ENCODE data around the gene ATG5.

Gene ATG5

GRCh38 chr6:106216527-106216926, 109.0 kb downstream of the ATG5 start:
- DNase-seq: no peak

- DNase-seq: no peak
Measured at GRCh38 chr6:106215608-106216007, 110.0 kb downstream of the ATG5 start.

- no peak for DNase-seq
Measured at GRCh38 chr6:106214531-106214930, 111.0 kb downstream of the ATG5 start.

DNA sequence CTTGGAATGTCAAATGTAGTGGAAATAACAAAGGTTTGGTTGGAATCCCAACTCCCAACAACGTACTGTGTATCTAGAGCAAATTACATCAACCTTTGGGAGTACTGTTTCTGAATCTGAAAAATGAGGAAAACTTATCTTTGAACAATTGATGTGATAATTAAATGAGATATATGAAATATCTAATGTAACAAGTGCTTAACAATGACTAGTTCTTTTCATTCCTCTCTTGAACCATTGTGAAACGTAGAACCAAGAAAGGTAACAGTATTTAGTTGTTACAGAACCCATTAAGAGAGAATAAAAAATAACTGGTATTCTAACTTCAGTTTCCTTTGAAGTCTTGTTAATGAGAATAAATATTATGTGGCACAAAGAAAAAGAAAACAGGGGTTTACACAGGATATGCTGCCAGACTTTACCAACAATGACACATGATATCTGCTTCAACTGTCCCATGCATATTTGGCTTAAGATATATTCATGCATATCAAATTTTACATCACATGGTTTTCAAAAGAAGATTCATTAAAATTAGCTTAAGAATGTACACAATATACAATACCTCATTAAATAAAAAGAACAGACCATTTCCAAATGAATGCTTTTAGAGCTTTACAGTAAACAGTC, 111.8 kb downstream of the ATG5 start:
- DNase-seq: no peak

DNA sequence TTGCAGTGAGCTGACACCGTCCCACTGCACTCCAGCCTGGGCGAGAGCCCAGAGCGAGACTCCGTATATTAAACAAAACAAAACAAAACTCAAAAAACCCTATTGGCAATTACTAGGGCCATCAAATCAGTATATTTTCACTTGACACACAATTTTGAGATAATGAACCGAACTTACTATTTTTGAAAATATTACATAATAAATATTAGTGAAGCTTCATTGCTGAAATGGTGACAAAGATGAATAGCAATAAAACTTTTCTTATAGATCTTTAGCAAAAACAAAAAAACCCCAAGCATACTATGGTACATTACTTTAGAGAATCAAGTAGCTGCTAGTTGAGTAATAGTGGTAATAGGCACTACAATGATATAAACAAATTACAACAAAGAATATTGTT, 113.0 kb downstream of the ATG5 start:
- DNase-seq: no peak

DNA sequence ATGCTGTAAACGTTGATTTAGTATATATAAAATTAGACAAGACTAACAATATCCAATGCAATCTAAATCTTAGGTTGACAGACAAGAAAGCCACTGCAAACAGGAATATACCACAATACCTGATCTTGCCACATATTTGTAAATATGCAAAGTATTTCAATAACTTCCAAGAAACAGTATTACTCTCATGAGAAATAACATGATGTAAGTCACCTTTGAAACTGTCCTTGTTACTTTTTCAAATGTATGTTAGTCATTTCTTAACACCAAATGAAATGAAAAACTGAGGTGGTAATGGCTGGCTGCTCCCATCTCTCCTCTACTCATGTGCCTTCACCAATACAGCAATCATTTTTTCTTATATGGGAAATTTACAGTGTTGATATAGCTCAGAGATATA, 118.7 kb downstream of the ATG5 start:
- no peak for DNase-seq

GRCh38 chr6:106204961-106205360, 120.6 kb downstream of the ATG5 start:
- DNase-seq: no peak

GRCh38 chr6:106199998-106200397, 125.6 kb downstream of the ATG5 start:
- DNase-seq: no peak

DNA sequence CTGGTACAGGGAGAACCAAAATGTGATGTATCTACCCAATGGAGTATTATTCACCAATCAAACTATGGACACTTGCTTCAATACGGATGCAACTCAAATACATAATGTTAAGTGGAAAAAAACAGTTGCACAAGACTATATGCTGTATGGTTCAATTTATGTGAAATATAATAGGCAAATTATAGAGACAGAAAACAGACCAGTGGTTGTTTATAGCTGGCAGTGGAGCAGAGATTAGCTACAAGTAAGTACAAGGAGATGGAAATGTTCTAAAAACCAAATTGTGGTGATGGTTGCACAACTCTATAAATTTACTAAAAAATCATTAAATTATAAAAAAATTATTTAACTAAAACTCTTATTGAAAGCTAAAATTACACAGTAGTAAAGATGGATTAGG, 126.2 kb downstream of the ATG5 start:
- DNase-seq: no peak

DNA sequence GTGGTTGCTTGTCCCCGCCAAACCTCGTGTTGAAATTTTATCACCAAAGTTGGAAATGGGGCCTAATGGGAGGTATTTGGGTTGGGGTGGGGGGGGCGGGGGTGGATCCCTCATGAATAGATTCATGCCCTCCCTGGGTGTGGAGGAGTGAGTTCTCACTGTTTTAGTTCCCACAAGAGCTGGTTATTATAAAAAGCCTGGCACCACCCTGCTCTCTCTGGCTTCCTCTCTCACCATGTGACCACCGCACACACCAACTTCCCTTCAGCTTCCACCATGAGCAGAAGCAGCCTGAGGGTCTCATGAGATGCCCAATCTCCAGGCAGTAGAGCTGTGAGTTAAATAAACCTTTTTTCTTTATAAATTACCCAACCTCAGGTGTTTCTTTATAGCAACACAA, 128.1 kb downstream of the ATG5 start:
- DNase-seq: peak; percentile 39 to 58

GRCh38 chr6:106194949-106195921, 130.3 kb downstream of the ATG5 start:
- DNase-seq: peak; percentile 21 to 70

- DNase-seq: no peak
Measured at GRCh38 chr6:106192824-106193223, 132.7 kb downstream of the ATG5 start.

DNA sequence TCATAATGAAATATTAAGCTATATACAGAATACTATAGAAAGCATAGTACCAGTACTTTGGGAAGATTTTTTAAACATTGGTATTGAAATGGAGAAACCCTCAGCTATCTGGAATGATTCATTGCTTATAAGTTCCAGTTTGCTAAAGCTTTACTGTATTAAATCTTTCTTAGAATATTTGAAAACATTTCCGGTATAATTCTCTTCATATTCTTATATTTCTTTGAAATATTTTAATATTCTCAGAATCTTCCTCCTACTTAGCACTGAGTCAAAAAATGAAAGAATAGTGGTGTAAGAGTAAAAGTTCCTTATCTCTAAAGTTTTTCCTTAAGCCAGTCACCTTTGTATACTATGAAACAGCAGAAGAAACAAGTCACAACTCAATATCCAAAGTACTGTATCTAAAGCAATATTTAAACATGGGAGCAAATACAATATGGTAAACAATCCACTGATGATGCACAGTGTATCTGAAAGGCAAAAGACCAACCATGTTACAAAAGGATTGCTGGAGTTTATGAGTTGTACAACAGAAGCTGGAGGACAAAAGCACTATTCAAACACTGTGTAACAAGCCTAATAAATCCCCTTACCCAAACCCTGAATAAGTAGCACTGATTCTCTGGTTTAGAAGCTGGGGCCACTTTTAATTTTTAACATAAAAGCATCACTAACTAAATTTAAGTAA, 137.3 kb downstream of the ATG5 start:
- no peak for DNase-seq

DNA sequence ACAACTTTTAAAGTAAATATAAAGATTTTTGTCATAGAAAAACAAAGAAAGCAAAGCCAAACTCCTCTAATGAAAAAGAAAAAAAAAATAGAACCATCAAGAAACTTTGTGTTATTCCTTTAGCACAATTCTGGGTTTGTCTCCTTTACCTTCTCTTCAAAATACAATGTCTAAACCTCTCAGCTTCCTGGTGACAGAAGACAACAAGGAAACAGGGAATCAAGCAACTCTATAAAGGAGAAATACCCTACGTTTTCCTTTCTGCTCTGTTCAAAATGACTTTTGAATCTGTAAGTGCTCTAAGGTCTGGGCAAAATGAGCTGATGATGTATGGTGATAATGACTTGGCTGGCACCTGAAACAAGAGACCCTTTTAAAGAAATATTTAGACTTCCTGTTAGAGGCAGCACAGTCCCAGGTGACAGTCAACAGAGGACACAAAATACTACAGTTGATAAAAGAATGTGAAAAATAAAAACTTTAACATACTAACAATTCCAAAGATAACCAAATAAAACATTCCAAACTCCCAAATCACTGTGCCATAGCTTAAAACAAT, 138.1 kb downstream of the ATG5 start:
- DNase-seq: no peak

GRCh38 chr6:106186714-106187113, 138.8 kb downstream of the ATG5 start:
- DNase-seq: no peak

DNA sequence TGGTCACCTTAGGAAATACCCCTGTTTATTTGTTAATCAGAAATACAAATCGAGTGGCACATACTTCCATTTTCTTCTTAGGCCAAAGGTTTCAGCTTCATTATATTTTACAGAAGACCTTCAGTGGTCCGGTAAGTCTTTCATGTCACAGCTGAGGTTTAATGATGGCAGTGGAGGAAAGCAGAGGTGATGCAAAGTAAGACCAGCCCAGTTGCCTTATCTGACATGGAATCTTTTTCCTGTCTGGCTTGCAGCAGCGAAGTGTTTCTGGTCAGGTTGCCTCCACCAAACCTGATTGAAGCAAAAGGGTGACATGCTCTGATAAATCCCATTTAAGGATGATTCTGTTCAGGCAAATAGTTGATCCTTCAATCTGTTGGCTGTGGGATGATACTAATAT, 139.4 kb downstream of the ATG5 start:
- peak in 1 of 2 donors; percentile 37 for DNase-seq

GRCh38 chr6:106185615-106186014, 139.9 kb downstream of the ATG5 start:
- no peak for DNase-seq

DNA sequence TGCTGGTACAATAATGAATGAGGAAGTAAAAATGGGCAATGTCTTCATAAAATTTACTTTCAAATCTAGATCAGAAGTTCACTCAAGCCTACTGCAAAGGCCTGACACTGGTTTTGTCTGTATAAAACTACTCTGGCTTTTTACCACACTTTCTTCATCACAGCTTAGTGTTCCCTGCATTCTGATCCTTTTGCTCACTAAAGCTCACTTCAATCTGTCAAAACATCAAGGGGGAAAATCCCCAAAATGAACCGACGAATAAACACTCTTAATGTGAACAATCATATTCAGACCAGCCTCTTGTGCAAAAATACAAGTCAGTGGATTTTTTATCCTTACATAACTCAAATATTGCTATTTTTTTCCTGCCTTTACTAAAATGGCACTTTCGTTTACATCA, 140.9 kb downstream of the ATG5 start:
- no peak for DNase-seq

DNA sequence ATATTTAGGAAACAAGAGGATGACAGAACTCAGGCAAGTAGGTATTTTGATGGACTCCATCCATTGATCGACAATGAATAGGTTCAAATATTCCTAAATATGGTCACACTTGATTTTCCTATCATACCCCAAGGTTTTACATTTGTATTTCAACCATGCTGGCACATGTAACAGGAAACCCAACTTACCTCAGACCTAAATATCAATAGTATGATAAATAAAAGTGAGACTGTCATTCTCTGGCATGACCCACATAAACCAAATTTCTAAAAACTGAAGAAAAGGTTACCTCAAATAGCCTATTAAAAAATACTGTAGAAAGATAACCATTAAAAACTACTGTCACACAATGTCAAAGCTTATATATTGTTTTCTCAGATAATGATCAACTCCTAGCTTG, 142.1 kb downstream of the ATG5 start:
- DNase-seq: no peak

DNA sequence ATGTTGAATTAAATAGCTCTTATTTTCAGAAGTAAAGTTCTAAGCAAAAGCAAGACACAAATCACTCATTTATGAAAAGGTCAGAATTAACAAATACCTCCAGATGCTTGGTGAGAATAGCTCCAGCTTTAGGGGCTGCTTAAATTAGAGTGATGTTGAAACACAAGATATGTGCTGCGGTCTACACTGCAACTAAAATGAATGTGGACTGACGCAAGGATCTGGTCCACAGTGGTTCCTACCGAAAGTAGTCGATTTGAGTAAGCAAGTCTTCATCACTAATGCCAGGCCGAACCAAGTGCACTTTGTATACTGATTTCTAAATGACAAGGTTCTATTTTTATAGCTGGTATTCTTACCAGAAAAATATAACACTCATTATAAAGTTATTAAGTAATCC, 143.1 kb downstream of the ATG5 start:
- no peak for DNase-seq

- DNase-seq: no peak
Measured at GRCh38 chr6:106181664-106182418, 143.7 kb downstream of the ATG5 start.

- no peak for DNase-seq
Measured at GRCh38 chr6:106180208-106180607, 145.4 kb downstream of the ATG5 start.

GRCh38 chr6:106178900-106179299, 146.7 kb downstream of the ATG5 start:
- no peak for DNase-seq
